H9 (cell line): ENCODE measurements around the gene OAF. TPM values are rescaled to one million over a fixed set of nuclear protein-coding genes. Genes with fewer than 3 reads are reported as not detected.

Experiments used
- DNase-seq: peaks from one replicate; pipeline ENCODE4 v3.0.0-alpha.2; 2017
- H2AFZ ChIP-seq: one replicate; pipeline ENCODE4 v1.6.1; 2013; ENCODE audit warnings: mild to moderate bottlenecking, low read length, control low read depth, moderate library complexity
- H2AK5ac ChIP-seq: 2 replicates; pipeline ENCODE4 v1.6.1; 2013; ENCODE audit warnings: low read length, control low read depth, mixed read lengths; ENCODE audit not compliant: insufficient read length
- H2BK120ac ChIP-seq: one replicate; pipeline ENCODE4 v1.6.1; 2013; ENCODE audit warnings: low read depth, mild to moderate bottlenecking, low read length, control low read depth, inconsistent platforms; ENCODE audit not compliant: poor library complexity, severe bottlenecking
- H2BK12ac ChIP-seq: 2 replicates; pipeline ENCODE4 v1.6.1; 2013; ENCODE audit warnings: low read length, control low read depth, mixed read lengths, low read depth; ENCODE audit not compliant: insufficient read length
- H2BK15ac ChIP-seq: 2 replicates; pipeline ENCODE4 v1.6.1; 2013; ENCODE audit warnings: low read depth, low read length, control low read depth
- H2BK20ac ChIP-seq: one replicate; pipeline ENCODE4 v1.6.1; 2013; ENCODE audit warnings: low read depth, mild to moderate bottlenecking, low read length, control low read depth, inconsistent platforms; ENCODE audit not compliant: poor library complexity, severe bottlenecking
- H2BK5ac ChIP-seq: 2 replicates; pipeline ENCODE4 v1.6.1; 2013; ENCODE audit warnings: low read length, control low read depth, mixed read lengths; ENCODE audit not compliant: insufficient read length
- H3K14ac ChIP-seq: 2 replicates; pipeline ENCODE4 v1.6.1; 2013; ENCODE audit warnings: low read length, control low read depth; ENCODE audit not compliant: insufficient read depth
- H3K18ac ChIP-seq: 2 replicates; pipeline ENCODE4 v1.6.1; 2013; ENCODE audit warnings: low read depth, mild to moderate bottlenecking, mixed read lengths, low read length, control low read depth; ENCODE audit not compliant: insufficient read length
- H3K23ac ChIP-seq: 2 replicates; pipeline ENCODE4 v1.6.1; 2013; ENCODE audit warnings: low read length, control low read depth, mixed read lengths, low read depth; ENCODE audit not compliant: insufficient read length
- H3K23me2 ChIP-seq: 2 replicates; pipeline ENCODE4 v1.6.1; 2013; ENCODE audit warnings: low read depth, mild to moderate bottlenecking, mixed read lengths, low read length, control low read depth; ENCODE audit not compliant: insufficient read length, poor library complexity, severe bottlenecking
- H3K27ac ChIP-seq: 2 replicates; pipeline ENCODE4 v1.5.1; 2013; ENCODE audit warnings: low read length, control low read depth, mixed read lengths, low read depth; ENCODE audit not compliant: insufficient read length
- H3K27me3 ChIP-seq: 2 replicates; pipeline ENCODE4 v1.6.1; 2013; ENCODE audit warnings: low read length, control low read depth, inconsistent platforms; ENCODE audit not compliant: insufficient read depth
- H3K4ac ChIP-seq: 2 replicates; pipeline ENCODE4 v1.6.1; 2013; ENCODE audit warnings: low read depth, mild to moderate bottlenecking, control low read depth, inconsistent platforms, low read length, moderate library complexity
- H3K4me1 ChIP-seq: 2 replicates; pipeline ENCODE4 v1.6.1; 2013; ENCODE audit warnings: low read length, control low read depth, inconsistent platforms; ENCODE audit not compliant: insufficient read depth
- H3K4me2 ChIP-seq: 2 replicates; pipeline ENCODE4 v1.6.1; 2013; ENCODE audit warnings: low read length, control low read depth, mixed read lengths; ENCODE audit not compliant: insufficient read length, insufficient read depth
- H3K56ac ChIP-seq: 2 replicates; pipeline ENCODE4 v1.6.1; 2013; ENCODE audit warnings: low read depth, mild to moderate bottlenecking, mixed read lengths, low read length, control low read depth; ENCODE audit not compliant: insufficient read length
- H3K79me1 ChIP-seq: 2 replicates; pipeline ENCODE4 v1.6.1; 2013; ENCODE audit warnings: low read depth, mild to moderate bottlenecking, moderate library complexity, low read length, control low read depth, inconsistent platforms; ENCODE audit not compliant: insufficient read depth, poor library complexity, severe bottlenecking
- H3K79me2 ChIP-seq: 2 replicates; pipeline ENCODE4 v1.6.1; 2013; ENCODE audit warnings: low read length, control low read depth, inconsistent platforms; ENCODE audit not compliant: insufficient read depth
- H3K9ac ChIP-seq: 2 replicates; pipeline ENCODE4 v1.6.1; 2013; ENCODE audit warnings: low read length, control low read depth, mixed read lengths; ENCODE audit not compliant: insufficient read length; ENCODE audit errors: extremely low read depth
- H3K9me3 ChIP-seq: one replicate; pipeline ENCODE4 v1.6.1; 2013; ENCODE audit warnings: low read depth, low read length, inconsistent platforms; ENCODE audit not compliant: control insufficient read depth
- H3T11ph ChIP-seq: one replicate; pipeline ENCODE4 v1.6.1; 2013; ENCODE audit warnings: mild to moderate bottlenecking, low read length, control low read depth, inconsistent platforms
- H4K20me1 ChIP-seq: one replicate; pipeline ENCODE4 v1.6.1; 2013; ENCODE audit not compliant: control insufficient read depth, insufficient read length, insufficient read depth
- H4K5ac ChIP-seq: 2 replicates; pipeline ENCODE4 v1.6.1; 2013; ENCODE audit warnings: low read depth, mild to moderate bottlenecking, mixed read lengths, low read length, control low read depth; ENCODE audit not compliant: insufficient read length
- H4K8ac ChIP-seq: replicated peaks from 2 replicates; pipeline ENCODE4 v1.6.1; 2013; ENCODE audit warnings: low read length, control low read depth, mixed read lengths, low read depth; ENCODE audit not compliant: insufficient read length
- H4K91ac ChIP-seq: 2 replicates; pipeline ENCODE4 v1.6.1; 2013; ENCODE audit warnings: low read depth, mild to moderate bottlenecking, moderate library complexity, mixed read lengths, low read length, control low read depth; ENCODE audit not compliant: insufficient read length
- H3K27ac Mint-ChIP-seq, 3 experiments: 2 replicates in 2 of 3; 3 replicates in 1 of 3; pipeline ENCODE4 v1.8.0; 2020 to 2021; ENCODE audit warnings: mixed read lengths in 3 of 3, mild to moderate bottlenecking in 1 of 3, moderate library complexity in 1 of 3
- H3K27me3 Mint-ChIP-seq: 2 replicates; pipeline ENCODE4 v1.8.0; 2021; ENCODE audit warnings: low read depth, mild to moderate bottlenecking, moderate library complexity, mixed read lengths
- H3K36me3 Mint-ChIP-seq, 3 experiments: 2 replicates in 2 of 3; 3 replicates in 1 of 3; pipeline ENCODE4 v1.8.0; 2020 to 2021; ENCODE audit warnings: low read depth in 3 of 3, mixed read lengths in 3 of 3; ENCODE audit not compliant: insufficient read depth in 1 of 3
- H3K4me1 Mint-ChIP-seq, 2 experiments: 2 replicates each; pipeline ENCODE4 v1.8.0; 2020; ENCODE audit warnings: mixed read lengths in 2 of 2
- H3K4me3 Mint-ChIP-seq, 2 experiments: 2 replicates in 1 of 2; 3 replicates in 1 of 2; pipeline ENCODE4 v1.8.0; 2020 to 2021; ENCODE audit warnings: mild to moderate bottlenecking in 2 of 2, mixed read lengths in 2 of 2, moderate library complexity in 1 of 2
- H3K9me3 Mint-ChIP-seq, 2 experiments: 2 replicates in 1 of 2; 3 replicates in 1 of 2; pipeline ENCODE4 v1.8.0; 2020; ENCODE audit warnings: mild to moderate bottlenecking in 2 of 2, mixed read lengths in 2 of 2, moderate library complexity in 1 of 2
- CTCF ChIP-seq: fragments of 200-600 bp; sonication (generic); conservative IDR thresholded peaks from 3 replicates; pipeline ENCODE4 v1.8.0; 2021; ENCODE audit warnings: antibody characterized with exemption, mild to moderate bottlenecking
- WGBS: extraction: QIAGEN DNeasy Blood & Tissue Kit; methylation state at CpG from one replicate; pipeline ENCODE4 v1.1.7; 2013; ENCODE audit warnings: missing lambda C conversion rate, low lambda C conversion rate, mixed read lengths; ENCODE audit not compliant: insufficient read length; ENCODE audit errors: extremely low coverage; 5-methylcytosine and 5-hydroxymethylcytosine counted together
- total RNA-seq: library from RNA; stranded (reverse); gene quantifications from 2 replicates; pipeline ENCODE4 v1.2.1, GENCODE V29; 2021

The OAF gene
- total RNA-seq, 1 experiment from 2014 or later = 1.1 TPM

- no CpG with 5 or more reads among the region's 27 CpGs for WGBS
Observed at GRCh38 chr11:120169981-120170698, 40.7 kb upstream of the OAF start.

More at GRCh38 chr11:120169981-120170698, 40.7 kb upstream of the OAF start:
- Histone ChIP-seq H4K20me1 (no peaks in the 10 kb centered on the region), H2BK5ac (no peak overlapping the region), H3K56ac (no peak overlapping the region), H3K4ac (no peak overlapping the region), H3K79me1 (no peaks in the 10 kb centered on the region), H2BK120ac (no peak overlapping the region), H3K4me2 (no peak overlapping the region), H3K27ac (no peak overlapping the region), H3K14ac (no peak overlapping the region), H4K5ac (no peak overlapping the region), H3K4me1 (no peaks in the 10 kb centered on the region; the same call in 1 of the 2 replicates), H3K27me3 (peaks cover 25% of the 10 kb centered on the region; the same call in 1 of the 2 replicates), H3K18ac (no peak overlapping the region), H3K9me3 (no peaks in the 10 kb centered on the region), H3K23ac (no peak overlapping the region), H2BK20ac (no peak overlapping the region), H4K91ac (no peak overlapping the region), H2AFZ (no peak overlapping the region), H2BK12ac (no peak overlapping the region), H2AK5ac (no peak overlapping the region), H3K9ac (no peak overlapping the region), H4K8ac (no peak overlapping the region), H3K23me2 (peaks cover 10% of the 10 kb centered on the region), H2BK15ac (no peak overlapping the region), H3K79me2 (no peaks in the 10 kb centered on the region), H3T11ph (no peak overlapping the region)
- no peaks in the 10 kb centered on the region for H3K36me3 Mint-ChIP-seq
- no peak for DNase-seq
- no peak for TF ChIP-seq CTCF
- H3K9me3 Mint-ChIP-seq = peaks cover 2 to 7% of the 10 kb centered on the region in 2 experiments; a peak in 2 of 5 replicates
- peaks cover 98% of the 10 kb centered on the region for H3K27me3 Mint-ChIP-seq
- peaks cover 4 to 14% of the 10 kb centered on the region in 2 experiments for H3K4me1 Mint-ChIP-seq
- no peak overlapping the region for H3K27ac Mint-ChIP-seq
- peak overlapping the region in 1 of 2 experiments; percentile 39; a peak in 3 of 5 replicates for H3K4me3 Mint-ChIP-seq
